NK-92 (cell line): ENCODE measurements around the gene ZNF273.
"Not testable (repeated sequence)": the region's sequence is repeated elsewhere in the genome, so short reads cannot be mapped to it uniquely, and the experiment has no call there.

Experiments used
- DNase-seq: peaks from one replicate; lab custom pipeline; 2025; ENCODE audit not compliant: unreplicated experiment; lab: John Stamatoyannopoulos, UW

The ZNF273 gene

DNA sequence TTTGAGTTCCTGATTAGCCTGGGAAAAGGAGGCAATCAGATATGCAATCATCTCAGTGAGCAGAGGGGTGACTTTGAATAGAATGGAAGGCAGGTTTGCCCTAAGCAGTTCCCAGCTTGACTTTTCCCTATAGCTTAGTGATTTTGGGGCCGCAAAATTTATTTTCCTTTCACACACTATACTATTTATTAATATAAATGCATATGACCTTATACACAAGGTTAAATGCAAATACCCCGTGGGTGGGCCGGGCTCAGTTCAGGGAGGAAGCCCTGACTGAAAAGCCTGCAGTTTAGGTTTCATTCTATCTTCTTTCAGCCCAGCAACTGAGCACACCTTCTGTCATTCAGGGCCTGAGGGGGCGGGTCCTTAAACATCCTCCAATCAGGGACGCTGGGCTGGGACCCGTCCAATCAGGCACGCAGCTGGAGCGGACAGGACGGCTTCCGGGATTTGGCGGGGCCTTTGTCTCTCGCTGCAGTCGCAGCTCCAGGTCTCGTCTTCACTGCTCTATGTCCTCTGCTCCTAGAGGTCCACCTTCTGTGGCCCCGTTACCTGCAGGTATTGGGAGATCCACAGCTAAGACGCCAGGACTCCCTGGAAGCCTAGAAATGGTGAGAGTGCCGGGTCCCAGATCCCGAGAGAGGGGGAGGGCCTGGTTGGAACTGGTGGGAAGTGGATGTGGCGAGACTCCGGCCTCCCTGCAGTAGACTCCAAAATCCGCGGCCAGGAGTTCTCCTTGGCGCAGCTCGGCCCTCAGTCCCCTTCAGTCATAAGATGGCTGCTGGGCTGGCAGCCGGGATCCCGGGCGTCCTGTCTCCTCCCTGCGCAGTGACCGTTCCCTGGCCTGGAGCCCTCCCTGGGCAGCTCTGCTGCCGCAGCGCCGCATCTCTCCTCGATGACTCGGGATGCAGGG is at the start of gene ZNF273:
ZNF273 (plus strand) TSS at position 468 of the 916 bp plus-strand sequence; CDS start at position 513, 45 bp downstream.
- DNase-seq: peak; percentile 67

DNA sequence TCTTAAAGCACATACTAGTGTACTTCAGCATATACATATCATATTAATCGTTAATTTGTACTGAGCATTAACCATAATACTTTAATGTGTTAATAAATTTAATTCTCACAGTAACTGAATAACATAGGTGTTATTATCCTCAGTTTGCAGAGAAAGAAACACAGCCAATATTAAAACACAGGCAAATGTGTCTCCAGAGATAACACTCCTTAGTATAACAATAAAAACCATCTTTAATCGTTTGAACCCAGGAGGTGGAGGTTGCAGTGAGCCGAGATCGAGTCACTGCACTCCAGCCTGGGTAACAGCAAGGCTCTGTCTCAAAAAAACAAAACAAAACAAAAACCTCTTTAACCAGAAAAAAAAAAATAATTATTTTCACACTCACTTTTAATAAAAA is 49.4 kb upstream of the ZNF273 start:
- no peak for DNase-seq

DNA sequence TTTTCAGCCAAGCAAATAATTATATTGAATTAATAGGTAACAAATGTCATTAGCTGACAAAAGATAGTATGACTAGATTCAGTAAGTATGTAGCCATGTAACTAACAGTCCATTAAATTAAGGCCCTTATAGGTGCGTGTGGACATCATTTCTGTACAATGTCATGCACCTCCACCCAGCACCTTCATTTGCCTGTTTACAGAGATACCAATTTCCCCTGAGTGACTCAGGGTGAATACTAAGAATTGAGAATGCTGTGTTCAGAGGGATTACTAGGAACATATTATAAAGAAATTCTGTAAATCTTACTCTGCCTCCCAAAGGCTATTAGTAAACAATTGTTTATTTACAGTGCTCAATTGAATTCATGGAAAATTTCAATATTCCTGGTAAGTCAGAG is 48.1 kb upstream of the ZNF273 start:
- DNase-seq: no peak

DNA sequence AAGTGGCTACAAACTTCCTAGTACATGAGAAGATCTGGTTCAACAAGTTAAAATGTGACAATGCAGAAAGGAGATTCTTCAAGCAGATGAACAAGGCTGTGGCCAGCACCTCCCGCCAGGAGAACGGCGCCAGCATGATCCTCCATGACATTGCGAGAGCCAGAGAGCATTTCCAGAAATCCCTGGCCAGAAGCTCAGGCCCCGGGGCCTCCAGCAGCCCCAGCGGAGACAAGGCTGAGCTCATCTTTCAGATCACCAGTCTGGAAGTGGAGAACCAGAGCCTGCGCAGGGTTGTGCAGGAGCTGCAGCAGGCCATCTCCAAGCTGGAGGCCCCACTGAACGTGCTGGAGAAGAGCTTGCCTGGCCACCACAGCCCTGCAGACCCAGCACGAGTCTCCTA is 40.1 kb upstream of the ZNF273 start:
- no peak for DNase-seq

DNA sequence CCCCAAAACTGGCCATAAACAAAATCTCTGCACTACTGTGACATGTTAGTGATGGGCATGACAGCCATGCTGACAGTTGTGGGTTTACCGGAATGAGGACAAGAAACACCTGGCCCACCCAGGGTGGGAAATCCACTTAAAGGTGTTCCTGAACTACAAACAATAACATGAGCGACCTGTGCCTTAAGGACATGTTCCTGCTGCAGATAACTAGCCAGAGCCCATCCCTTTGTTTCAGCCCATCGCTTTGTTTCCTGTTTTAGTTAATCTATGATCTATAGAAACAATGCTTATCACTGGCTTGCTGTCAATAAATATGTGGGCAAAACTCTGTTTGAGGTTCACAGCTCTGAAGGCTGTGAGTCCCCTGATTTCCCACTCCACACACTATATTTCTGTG is 39.5 kb upstream of the ZNF273 start:
- not testable (repeated sequence) for DNase-seq

DNA sequence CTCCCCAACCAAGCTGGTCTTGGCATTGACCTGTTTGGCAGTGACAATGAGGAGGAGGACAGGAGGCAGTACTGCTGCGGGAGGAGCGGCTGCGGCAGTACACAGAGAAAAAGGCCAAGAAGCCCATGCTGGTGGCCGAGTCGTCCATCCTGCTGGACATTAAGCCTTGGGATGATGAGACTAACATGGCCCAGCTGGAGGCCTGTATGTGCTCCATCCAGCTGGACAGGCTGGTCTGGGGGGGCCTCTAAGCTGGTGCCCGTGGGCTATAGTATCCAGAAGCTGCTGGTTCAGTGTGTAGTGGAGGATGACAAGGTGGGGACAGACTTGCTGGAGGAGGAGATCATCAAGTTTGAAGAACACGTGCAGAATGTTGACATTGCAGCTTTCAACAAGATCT is 39.1 kb upstream of the ZNF273 start:
- DNase-seq: no peak

DNA sequence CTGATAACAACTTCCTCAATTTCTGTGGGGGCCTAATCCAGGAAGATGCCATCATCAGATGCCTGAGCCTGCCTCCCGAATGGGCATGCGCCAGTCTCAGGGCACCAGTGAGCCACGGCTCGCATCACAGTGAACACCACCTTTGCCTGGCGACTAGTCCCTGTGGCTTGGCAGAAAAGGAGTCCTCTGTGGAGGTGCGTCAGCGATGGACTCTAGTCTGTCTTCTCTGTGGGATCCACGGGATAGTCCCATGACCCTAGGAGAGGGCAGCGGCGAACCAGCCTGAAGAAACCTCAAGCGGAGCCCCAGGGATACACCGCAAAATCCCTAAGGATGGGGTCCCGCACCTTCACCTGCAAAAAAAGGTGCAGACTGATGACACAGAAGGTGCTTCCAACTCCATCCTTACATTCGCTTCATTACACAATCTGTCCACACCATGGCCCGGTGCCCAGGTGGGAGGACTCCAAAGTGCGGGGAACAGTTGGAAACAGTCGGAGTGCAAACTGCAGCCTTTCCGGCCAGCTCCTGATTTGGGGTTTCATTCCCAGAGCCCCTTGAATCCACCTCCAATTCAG is 35.1 kb upstream of the ZNF273 start:
- DNase-seq: no peak

DNA sequence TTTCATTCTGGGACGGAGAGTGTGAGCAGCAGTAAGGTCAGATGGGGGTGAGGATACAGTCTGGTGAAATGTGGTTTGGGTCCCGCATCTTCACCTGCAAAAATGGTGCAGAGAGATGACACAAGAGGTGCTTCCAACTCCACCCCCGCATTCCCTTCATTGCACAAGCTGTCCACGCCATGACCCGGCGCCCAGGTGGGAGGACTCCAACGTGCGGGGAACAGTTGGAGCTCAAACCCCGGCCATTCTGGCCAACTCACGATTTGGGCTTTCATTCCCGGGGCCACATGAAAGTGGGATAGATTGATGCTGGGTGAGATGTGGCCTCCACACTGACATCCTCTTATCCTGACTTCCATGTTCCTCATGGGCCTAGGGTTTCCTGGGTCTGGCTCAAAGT is 34.6 kb upstream of the ZNF273 start:
- DNase-seq: no peak

DNA sequence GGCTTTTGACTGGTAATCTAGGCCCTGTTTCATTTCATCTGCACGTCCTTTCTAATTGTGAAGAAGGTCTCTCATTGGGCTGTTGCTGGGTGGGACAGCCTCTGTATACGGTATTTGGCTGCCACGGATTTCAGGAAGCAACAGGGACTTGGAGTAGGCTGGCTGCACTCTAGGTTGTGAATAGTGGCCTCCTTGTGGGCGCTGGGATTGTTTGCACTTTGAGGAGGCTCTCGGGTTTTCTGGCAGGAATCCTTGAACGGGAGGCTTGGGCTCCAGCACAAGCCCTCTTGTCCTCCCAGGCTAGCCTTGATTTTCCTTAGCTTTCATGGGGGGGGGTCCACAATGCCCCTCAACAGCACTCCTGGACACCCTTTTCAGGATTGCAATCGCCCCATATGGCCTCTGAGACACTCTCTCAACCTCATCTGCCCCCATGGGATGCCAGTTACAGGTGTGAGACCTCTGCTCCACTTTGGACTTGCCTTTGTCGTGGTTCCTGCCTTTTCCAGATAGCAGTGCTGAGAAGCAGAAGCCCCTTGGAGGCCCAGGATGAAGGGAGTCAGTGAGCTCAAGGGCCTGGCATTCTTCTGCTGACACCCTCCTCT is 33.9 kb upstream of the ZNF273 start:
- no peak for DNase-seq

DNA sequence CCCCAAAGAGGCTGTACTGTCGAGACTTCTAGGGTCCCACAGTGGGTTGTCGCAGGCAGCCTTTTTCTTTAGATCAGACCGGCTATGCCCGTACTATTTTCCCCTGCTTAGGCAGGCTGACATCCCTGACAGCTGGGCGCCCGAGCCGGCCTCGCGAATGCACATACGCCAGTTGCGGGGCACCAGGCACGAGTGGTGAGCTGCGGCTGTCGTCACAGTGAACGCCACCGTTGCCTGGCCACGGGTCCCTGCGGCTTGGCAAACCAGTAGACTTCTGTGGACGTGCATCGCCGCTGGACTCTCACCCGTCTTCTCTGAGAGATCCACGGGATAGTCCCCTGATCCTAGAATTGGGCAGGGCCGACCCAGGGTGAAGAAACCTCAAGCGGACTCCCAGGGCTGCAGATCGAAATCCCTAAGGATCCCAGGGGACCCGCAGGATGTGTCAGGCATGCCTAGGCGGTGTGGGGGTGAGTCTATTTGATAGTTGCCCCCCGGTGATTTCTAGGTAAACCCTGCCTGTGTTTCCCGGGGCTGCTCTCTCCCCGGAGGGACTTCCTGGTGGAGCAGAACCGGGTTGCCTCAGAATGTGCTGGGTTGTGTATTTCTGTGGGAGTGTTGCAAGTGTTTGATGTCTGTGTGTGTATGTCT is 33.0 kb upstream of the ZNF273 start:
- no peak for DNase-seq

DNA sequence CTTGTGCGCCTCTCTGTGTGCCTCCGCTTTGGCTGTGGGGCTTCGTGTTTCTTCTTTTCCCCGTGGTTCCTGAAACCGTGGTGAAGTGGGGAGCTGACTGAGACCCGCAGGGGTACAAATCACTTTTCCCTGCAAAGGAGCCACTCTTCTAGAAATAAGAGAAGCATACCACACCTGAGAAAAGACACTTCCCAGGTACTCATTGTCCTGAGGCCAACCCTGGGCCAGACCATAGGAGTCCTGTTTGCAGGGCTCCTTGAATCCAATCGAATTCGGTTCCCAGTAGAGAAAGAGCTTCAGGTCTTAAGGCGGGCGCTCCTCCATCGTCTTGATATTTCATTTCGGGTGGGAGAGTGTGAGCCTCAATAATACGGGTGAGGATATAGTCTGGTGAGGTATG is 32.4 kb upstream of the ZNF273 start:
- DNase-seq: no peak

DNA sequence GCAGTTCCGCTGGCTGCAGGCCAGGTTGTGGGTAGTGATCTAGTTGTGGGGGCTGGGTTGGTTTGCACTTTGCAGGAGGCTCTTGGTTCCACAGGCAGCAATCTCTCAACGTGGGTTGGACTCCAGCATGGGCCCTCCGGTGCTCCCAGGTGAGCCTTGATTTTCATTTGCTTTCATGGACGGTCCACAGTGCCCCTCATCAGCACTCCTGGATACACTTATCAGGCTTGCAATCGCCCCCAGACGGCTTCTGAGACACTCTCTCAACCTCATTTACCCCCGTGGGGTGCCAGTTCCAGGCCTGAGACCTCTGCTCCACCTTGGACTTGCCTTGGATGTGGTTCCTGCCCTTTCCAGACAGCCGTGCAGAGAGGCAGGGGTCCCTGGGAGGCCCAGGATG is 31.3 kb upstream of the ZNF273 start:
- DNase-seq: no peak

DNA sequence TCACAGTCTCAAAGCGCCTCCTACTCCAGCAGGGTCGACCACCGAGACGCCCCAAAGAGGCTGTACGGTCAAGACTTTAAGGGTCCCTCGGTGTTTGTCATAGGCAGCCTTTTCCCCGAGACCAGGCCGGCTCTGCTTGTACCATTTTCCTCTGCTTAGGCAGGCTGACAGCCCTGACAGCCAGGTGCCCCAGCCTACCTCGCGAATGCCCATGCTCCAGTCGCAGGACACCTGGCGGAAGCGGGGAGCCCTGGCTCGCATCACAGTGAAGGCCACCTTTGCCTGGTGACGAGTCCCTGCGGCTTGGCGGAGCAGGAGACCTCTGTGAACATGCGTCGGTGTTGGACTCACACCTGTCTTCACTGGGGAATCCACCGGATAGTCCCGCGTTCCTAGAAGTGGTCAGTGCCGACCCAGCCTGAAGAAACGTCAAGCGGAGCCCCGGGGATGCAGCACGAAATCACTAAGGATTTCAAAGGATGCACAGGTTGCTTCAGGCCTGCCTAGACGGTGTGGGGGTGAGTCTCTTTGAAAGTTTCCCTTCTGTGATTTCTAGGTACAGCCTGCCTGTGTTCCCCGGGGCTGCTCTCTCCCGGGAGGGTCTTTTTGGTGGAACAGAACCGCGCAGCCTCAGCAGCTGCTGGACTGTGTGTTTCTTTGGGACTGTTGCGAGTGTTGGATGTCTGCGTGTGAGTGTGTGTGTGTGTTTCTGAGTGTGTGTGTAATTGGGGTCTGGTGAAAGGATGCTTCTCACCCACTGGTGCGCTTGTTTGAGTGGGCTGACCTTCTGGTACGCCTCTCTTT is 30.5 kb upstream of the ZNF273 start:
- no peak for DNase-seq

DNA sequence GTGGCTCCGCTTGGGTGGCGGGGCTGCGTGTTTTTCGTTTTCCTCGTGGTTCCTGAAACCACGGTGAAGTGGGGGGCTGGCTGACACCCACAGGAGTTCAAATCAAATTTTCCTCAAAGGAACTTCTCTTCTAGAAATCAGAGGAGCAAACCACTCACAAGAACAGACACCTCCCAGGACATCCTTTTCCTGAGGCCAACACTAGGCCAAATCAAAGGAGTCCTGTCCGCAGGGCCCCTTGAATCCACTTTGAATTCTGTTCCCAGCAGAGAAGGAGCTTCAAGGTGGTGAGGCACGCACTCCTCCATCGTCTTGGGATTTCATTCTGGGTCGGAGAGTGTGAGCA is 29.9 kb upstream of the ZNF273 start:
- no peak for DNase-seq

DNA sequence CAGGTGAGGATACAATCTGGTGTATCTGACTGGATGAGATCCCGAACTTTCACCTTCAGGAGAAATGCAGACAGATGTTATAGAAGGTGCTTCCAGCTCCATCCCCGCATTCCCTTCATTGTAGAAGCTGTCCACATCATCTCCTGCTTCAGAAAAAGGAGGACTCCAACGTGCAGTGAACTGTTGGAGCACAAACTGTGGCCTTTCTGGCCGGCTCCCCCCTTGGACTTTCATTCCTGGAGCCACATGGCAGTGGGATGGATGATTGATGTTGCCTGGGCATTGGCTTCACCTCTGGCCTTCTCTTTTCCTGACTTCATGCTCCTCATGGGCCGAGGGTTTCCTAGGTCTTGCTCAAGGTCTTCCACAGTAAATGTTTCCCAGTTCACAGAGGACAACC is 29.6 kb upstream of the ZNF273 start:
- DNase-seq: no peak

DNA sequence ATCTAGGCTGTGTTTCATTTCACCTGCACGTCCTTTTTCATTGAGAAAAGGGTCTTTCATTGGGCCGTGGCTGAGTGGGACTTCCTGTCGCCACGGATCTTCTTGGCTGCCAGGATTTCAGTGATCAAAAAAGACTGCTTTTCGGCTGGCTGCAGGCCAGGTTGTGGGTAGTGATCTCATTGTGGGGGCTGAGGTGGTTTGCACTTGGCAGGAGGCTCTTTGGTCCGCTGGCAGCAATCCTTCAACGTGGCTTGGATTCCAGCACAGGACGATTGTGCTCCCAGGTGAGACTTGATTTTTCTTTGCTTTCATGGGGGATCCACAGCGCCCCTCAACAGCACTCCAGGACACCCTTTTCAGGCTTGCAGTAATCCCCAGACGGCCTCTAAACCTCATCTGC is 29.0 kb upstream of the ZNF273 start:
- DNase-seq: no peak

DNA sequence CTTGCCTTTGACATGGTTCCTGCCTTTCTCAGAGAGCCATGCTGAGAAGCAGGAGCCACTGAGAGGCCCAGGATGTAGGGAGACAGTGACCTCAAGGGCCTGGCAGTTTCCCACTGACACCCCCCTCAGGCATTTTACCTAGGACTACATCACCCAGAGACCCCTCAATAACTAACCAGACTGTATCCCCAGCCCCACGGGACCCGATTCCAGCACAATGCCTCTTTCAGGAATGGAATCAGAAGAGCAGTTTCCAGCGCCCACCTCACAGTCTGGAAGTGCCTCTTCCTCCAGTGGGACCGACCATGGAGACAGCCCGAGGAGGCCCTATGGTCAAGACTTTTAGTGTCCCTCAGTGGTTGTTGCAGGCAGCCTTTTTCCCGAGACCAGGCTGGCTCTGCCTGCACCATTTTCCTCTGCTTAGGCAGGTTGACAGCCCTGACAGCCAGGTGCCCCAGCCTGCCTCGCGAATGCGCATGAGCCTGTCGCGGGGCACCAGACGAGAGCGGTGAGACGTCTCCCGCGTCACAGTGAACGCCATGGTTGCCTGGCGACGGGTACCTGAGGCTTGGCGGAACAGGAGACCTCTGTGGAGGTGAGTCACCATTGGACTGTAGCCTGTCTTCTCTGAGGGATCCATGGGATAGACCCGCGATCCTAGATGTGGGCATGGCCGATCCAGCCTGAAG is 28.4 kb upstream of the ZNF273 start:
- DNase-seq: no peak

DNA sequence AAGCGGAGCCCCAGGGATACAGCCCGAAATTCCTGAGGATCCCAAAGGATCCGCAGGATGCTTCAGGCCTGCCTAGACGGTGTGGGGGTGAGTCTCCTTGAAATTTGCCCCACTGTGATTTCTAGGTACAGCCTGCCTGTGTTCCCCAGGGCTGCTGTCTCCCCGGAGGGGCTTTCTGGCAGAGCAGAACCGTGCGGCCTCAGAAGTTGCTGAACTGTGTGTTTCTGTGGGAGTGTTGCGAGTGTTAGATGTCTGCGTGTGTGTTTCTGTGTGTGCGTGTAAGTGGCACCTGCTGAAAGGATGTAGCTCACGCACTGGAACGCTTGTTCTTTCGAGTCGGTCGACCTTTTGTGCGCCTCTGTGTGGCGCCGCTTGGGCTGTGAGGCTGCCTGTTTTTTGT is 27.8 kb upstream of the ZNF273 start:
- DNase-seq: no peak

DNA sequence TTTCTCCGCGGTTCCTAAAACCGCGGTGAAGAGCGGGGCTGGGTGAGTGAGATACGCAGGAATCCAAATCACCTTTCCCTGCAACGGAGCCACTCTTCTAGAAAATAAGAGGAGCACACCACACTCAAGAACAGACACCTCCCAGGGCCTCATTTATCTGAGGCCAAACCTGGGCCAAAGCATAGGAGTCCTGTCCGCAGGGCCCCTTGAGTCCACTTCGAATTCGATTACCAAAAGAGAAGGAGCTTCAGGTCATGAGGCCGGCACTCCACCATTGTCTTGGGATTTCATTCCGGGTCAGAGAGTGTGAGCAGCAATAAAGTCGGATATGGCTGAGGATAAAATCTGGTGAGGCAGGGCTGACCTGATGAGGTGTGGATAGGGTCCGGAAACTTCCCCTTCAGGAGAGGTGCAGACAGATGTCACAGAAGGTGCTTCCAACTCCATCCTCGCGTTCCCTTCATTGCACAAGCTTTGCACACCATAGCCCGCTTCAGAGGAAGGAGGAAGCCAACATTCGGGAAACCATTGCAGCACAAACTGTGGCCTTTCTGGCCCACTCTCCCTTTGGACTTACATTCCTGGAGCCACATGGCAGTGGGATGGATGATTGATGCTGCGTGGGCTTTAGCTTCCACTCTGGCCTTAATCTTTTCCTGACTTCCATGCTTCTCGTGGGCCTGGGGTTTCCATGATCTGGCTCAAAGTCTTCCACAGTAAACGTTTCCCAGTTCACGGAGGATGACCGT is 27.2 kb upstream of the ZNF273 start:
- no peak for DNase-seq
